GM12878 (cell line): ENCODE results near the gene AP1M1. TPM values are rescaled to one million over a fixed set of nuclear protein-coding genes. Genes with fewer than 3 reads are reported as not detected.
A peak's percentile ranks its signal among the peaks of the same experiment; 100 is the strongest.

Experiments
- ATF2 ChIP-seq: IDR thresholded peaks from 2 replicates; pipeline ENCODE4 v1.6.1; 2012; ENCODE audit warnings: low read length, inconsistent platforms
- CEBPB ChIP-seq, 2 experiments: fragments of 150-350 bp in 1 of 2; IDR thresholded peaks; 2 replicates each; pipeline ENCODE4 v1.6.1; 2012 to 2014; ENCODE audit warnings: low read depth in 2 of 2, low read length in 2 of 2, borderline replicate concordance in 1 of 2, inconsistent platforms in 1 of 2
- CEBPZ ChIP-seq: fragments of 150-350 bp; IDR thresholded peaks from 2 replicates; pipeline ENCODE4 v1.6.1; 2016; ENCODE audit warnings: low read depth, low read length
- CREB1 ChIP-seq: IDR thresholded peaks from 2 replicates; pipeline ENCODE4 v1.6.1; 2012; ENCODE audit warnings: low read depth, mild to moderate bottlenecking, inconsistent platforms
- GABPA ChIP-seq: IDR thresholded peaks from 2 replicates; pipeline ENCODE4 v1.6.1; 2014; ENCODE audit warnings: antibody characterized with exemption, low read depth, mild to moderate bottlenecking, inconsistent platforms
- HDAC2 ChIP-seq: fragments of 200-600 bp; sonication (generic); IDR thresholded peaks from 2 replicates; pipeline ENCODE4 v1.6.1; 2017
- HDGF ChIP-seq: fragments of 450-650 bp; IDR thresholded peaks from 2 replicates; pipeline ENCODE4 v1.6.1; 2016; ENCODE audit warnings: antibody characterized with exemption
- HSF1 ChIP-seq: fragments of 150-350 bp; IDR thresholded peaks from 2 replicates; pipeline ENCODE4 v1.6.1; 2014; ENCODE audit warnings: mild to moderate bottlenecking, low read depth, low read length
- JUNB ChIP-seq: IDR thresholded peaks from 2 replicates; pipeline ENCODE4 v1.6.1; 2016; ENCODE audit warnings: antibody characterized with exemption, mild to moderate bottlenecking
- KAT2A ChIP-seq: conservative IDR thresholded peaks from 2 replicates; pipeline ENCODE4 v1.6.1; 2011; ENCODE audit warnings: low read depth, low read length; ENCODE audit not compliant: control insufficient read depth
- MEF2A ChIP-seq: IDR thresholded peaks from 2 replicates; pipeline ENCODE4 v1.6.1; 2011; ENCODE audit warnings: low read depth, mild to moderate bottlenecking, low read length, moderate library complexity; ENCODE audit not compliant: insufficient read depth
- NR2C1 ChIP-seq: fragments of 450-650 bp; IDR thresholded peaks from 2 replicates; pipeline ENCODE4 v1.6.1; 2017; ENCODE audit warnings: antibody characterized with exemption, mild to moderate bottlenecking, moderate library complexity
- NRF1 ChIP-seq: conservative IDR thresholded peaks from 2 replicates; pipeline ENCODE4 v1.6.1; 2011; ENCODE audit warnings: mild to moderate bottlenecking, low read depth, low read length, improper control_type of control experiment
- PKNOX1 ChIP-seq: fragments of 450-650 bp; IDR thresholded peaks from 2 replicates; pipeline ENCODE4 v1.6.1; 2016; ENCODE audit warnings: mild to moderate bottlenecking
- PML ChIP-seq: IDR thresholded peaks from 2 replicates; pipeline ENCODE4 v1.6.1; 2012; ENCODE audit warnings: low read length, inconsistent platforms
- POLR2AphosphoS2 ChIP-seq: IDR thresholded peaks from 2 replicates; pipeline ENCODE4 v1.6.1; 2011; ENCODE audit warnings: low read depth, mild to moderate bottlenecking, low read length, improper control_type of control experiment, moderate library complexity
- POLR2AphosphoS5 ChIP-seq: IDR thresholded peaks from 2 replicates; pipeline ENCODE4 v1.6.1; 2011; ENCODE audit warnings: mild to moderate bottlenecking, low read length, inconsistent platforms
- REST ChIP-seq: IDR thresholded peaks from 2 replicates; pipeline ENCODE4 v1.6.1; 2012; ENCODE audit warnings: mild to moderate bottlenecking, low read depth, low read length
- SPI1 ChIP-seq: IDR thresholded peaks from 2 replicates; pipeline ENCODE4 v1.6.1; 2011; ENCODE audit warnings: low read depth, mild to moderate bottlenecking, low read length, moderate library complexity, borderline replicate concordance; ENCODE audit not compliant: insufficient read depth
- polyA plus RNA-seq, 11 experiments: library from polyadenylated mRNA; depleted of rRNA in 4 of 11; unstranded in 6 of 11; stranded (reverse) in 5 of 11; fragments of >200 nt; fragmentation: Nextera tagmentation in 4 of 11; fragmentation: Illumina TruSeq in 1 of 11; extraction: Ambion mirVana in 4 of 11; extraction: Trizol in 1 of 11; gene quantifications; 1 replicate in 1 of 11; 2 replicates in 10 of 11; pipeline versions ENCODE4 v1.2.1 to v1.2.3, GENCODE V29; 2011 to 2016; ENCODE audit warnings: inconsistent platforms in 2 of 11, missing spikeins in 2 of 11, low read depth in 1 of 11
- total RNA-seq, 4 experiments: library from RNA; depleted of rRNA in 3 of 4; stranded (reverse); fragments of >200 nt in 3 of 4; fragmentation: Illumina TruSeq in 1 of 4; extraction: Trizol in 1 of 4; gene quantifications; 2 replicates each; pipeline versions ENCODE4 v1.2.1 to v1.2.3, GENCODE V29; 2013 to 2021

AP1M1 gene
- total and polyA plus RNA-seq, 10 of the 15 experiments (the other 5 are each of a cell fraction or from before 2014, with no cell fraction given): 1.0 to 116 (median 44.7) TPM

- TF ChIP-seq CEBPZ (no peak), KAT2A (no peak), SPI1 (peak; percentile 42; the same call in 1 of the 2 replicates), CEBPB (IDR thresholded peaks at IDR 0.05; ENCODE audit: borderline replicate concordance in 1 of 2, low read depth in 2 of 2, low read length in 2 of 2) (no peak), HDGF (peak; percentile 34; the same call in 1 of the 2 replicates), REST (no peak), POLR2AphosphoS2 (no peak), PML (no peak), GABPA (no peak), ATF2 (0 out of 2 replicates have a peak, but pooled peaks have one; percentile 43), PKNOX1 (no peak), MEF2A (no peak), HSF1 (no peak), NRF1 (no peak), HDAC2 (peak; percentile 47; the same call in 1 of the 2 replicates), POLR2AphosphoS5 (no peak), JUNB (peak; percentile 50; the same call in 1 of the 2 replicates), CREB1 (no peak), NR2C1 (no peak)
Measured at GRCh38 chr19:16259385-16260159, 61.9 kb downstream of the AP1M1 start (continued).
